GM19240 (cell line): ENCODE measurements around the gene PIH1D1.

Source experiments
- DNase-seq: peaks from one replicate; pipeline ENCODE4 v3.0.0; 2011; ENCODE audit warnings: low spot score; ENCODE audit not compliant: insufficient read length

Gene PIH1D1

GRCh38 chr19:49435670-49436069 is 15.9 kb downstream of the PIH1D1 start:
- no peak for DNase-seq

DNA sequence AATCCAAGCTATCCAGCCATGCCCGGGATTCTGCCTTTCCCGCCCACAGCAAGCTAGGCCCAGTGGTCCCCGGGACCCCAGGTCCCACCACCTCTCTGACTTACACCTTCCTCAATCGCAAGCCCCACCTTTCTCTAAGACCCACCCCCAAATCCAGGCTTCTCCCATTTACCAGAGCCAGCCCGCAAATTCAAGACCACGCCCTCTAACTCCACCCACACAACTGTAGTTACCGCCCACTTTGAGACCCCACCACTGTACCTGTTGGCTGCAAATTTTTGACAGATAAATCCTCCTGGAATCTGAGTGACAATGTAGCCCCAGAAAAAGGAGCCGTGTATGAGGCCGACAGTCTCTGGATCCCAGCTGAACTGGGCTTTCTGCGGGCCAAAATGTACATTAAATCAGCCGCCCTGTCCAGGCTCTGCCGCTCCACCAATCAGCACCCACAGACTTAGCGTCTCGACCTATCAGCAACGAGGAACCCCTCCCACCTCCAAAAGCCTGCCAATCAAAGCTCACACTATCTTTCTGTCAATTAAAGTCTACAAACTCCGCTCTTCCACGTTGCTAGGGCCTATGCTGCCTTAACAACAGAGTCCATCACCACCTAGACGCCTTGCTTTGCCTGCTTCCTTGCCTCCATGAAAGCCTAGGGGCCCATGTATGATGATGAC is 16.6 kb downstream of the PIH1D1 start:
- DNase-seq = no peak

DNA sequence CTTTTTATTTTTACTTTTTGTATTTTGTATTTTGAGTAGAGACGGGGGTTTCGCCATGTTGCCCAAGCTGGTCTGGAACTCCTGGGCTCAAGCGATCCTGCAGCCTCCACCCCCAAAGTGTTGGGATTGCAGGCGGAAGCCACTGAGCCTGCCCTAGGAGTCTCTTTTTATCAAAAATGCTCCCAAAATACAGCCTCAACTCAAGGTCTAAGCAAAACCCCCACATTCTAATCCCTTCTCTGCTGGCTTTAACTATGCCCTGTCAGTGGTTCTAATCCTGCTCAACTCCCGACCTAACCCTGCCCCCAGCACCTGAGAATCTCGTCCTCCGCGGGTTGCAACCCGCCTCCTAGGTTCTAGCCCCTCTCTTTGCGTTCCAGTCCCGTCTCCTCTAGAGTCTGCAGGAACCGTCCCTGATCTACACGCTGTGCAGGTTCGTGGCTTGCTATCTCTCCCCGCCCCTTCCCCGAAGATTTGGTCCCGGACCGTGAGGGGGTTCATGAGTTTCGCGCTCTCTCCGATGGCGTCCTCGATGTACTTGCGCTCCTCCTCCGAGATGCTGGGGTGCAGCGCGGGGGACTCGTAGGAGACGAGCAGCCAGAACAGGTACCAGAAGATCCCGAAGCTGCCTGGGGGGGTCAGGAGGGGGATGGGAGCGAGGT is 18.2 kb downstream of the PIH1D1 start:
- no peak for DNase-seq

DNA sequence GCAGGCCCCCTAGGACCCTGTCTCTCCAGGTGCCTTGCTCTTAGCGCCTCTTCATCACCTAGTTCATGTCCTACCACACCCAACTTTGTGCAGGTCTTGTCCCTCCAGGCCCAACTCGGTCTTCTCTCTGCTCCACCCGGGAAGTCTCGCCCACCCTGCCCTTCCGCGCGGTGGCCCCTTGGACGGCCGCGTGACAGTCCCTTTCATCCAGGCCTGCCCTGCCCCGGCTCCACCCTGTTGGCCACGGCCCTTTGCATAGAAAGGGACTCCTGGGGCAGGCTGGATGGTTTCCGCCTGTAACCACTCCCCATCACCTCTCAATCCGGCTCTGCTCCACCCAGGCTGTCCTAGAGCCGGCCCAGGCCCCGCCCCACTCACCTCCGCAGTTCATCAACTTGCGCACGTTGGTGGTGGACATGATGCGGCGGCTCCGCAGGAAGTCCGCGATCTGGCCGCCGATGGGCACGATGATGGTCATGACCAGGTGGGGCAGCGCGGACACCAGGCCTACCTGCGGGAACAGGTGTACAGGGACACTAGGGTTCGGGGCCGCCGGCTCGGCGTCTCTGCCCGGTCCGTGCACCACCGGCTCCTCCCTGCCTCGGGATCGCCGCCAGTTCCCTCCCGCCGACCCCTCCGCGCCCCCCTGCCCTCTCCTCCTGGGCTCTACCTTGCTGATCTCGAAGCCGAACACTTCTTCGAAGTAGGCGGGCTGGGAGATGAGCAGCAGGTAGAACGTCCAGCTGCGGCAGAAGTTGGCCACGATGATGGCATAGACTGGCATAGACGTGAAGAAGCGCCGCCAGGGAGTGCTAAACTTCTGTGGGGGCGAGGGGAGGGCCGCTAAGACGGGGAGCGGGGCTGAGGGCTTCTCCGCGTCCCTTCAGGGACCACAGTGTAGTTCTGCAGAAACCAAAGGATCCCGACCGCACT is 19.2 kb downstream of the PIH1D1 start:
- DNase-seq = no peak

GRCh38 chr19:49431330-49431749 is 20.3 kb downstream of the PIH1D1 start:
- DNase-seq = no peak

GRCh38 chr19:49430678-49431329 is 20.8 kb downstream of the PIH1D1 start:
- no peak for DNase-seq

GRCh38 chr19:49430172-49430677 is 21.4 kb downstream of the PIH1D1 start:
- no peak for DNase-seq

DNA sequence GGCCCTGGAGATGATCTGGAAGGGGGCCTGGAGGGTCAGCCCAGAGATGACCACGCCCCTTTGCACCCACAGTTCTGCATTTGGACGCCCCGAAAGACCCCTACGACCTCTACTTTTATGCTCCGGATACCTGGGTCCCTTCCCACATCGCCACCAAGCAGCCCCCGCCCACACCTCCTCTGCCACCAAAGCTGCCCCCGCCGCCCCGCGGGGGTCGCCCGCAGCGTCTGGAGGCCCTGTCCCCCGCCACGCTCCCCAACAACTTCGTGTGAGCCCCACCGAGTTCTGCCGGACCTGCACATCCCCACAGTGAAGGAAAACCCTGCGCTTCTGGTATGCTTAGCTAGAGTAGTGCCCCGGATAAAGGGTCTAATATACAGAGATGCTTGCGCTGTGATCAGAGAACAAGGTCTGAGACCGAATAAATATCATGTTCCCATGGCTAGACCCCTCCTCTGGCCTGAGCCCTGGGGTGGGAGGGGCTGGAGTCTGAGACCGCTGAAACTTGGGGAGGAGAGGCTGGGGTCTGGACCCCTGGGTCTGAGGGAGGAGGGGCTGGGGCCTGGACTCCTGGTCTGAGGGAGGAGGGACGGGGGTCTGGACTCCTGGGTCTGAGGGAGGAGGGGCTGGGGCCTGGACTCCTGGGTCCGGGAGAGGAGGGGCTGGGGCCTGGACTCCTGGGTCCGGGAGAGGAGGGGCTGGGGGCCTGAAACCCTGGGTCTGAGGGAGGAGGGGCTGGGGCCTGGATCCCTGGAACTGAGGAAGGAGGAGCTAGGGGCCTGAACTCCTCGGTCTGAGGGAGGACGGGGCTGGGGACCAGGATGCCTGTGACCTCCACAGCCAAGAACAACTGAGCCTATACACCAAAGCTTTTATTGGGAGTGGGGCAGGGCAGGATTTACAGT is 22.8 kb downstream of the PIH1D1 start:
- no peak for DNase-seq

DNA sequence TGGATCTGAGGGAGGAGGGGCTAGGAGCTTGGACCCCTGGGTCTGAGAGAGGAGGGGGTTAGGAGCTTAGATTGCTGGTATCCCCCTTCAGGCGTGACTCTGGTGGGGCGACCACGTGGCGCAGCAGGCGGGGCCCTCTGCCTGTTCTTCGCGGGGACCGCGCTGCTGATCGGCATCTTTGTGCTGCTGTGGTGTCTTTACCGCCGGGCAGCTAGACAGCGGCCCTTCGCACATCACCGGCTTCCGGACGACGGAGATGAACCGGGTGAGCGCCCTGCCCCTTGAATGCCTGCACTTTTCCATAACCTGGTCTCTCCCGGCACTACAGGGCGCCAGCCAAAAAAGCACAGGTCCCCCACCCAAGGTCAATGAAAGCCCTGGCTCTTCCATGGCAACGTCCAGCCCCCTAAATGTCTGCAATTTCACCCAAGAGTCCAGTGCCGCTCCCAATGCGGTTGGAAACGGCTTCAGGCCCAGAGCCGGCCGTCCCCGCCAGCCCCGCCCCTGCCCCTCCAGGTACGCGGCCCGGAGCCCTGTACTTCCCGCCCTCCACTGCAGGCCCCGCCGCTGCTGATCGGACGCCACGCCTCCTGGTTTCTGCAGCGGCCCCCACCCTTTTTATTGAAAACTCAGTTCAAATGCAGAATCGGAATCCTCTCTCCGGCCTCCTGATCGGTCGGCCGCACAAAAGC is 23.6 kb downstream of the PIH1D1 start:
- no peak for DNase-seq

DNA sequence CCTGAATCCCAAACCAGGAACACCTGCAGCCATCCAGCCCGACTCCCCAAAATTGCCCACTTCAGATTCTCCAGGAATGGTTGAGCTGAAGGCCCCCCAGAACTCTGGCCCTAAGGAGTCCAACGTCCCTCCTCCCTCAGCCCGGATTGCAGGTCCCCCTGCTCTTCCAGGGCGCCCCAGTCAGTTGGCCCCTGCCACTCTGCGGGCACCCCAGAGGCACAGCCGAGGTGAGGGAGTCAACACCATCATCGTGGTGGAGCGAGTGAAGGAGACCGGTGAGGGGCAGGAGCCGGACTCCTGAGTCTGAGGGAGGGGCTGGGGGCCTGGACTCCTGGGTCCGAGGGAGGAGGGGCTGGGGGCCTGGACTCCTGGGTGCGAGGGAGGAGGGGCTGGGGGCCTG is 24.3 kb downstream of the PIH1D1 start:
- no peak for DNase-seq

DNA sequence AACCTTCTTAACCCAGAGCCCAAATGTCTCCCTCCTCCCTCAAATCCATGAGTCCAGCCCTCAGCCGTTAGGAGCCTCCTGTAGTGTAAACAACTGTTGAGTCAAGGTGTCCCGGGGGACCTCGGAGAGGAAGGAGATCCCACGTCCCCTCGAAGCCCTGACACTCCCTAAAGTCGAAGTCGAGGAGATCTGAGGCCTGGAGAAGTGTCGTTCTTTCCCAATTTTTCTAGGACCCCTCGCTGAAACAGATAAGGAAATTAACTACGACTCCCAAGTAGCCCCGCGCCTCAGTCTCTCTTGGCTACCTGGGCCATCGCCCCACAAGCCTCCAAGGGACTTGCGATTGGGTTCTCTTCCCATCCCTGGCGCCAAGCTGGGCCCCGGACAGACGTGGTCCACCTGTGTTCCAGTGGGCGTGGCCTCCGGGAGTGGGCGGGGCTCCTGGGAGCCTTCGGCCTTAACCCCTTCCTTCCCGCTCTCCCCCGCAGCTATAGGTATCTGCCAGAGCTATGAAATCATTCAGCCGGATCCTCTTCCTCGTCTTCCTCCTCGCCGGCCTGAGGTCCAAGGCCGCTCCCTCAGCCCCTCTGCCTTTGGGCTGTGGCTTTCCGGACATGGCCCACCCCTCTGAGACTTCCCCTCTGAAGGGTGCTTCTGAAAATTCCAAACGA is 25.6 kb downstream of the PIH1D1 start:
- DNase-seq = no peak

- no peak for DNase-seq
Observed at GRCh38 chr19:49425178-49425577, 26.4 kb downstream of the PIH1D1 start, which contains the start of gene GFY. TSS of gene GFY (plus strand) at chr19:49425388. CDS start at chr19:49426431, 1,043 bp downstream.

DNA sequence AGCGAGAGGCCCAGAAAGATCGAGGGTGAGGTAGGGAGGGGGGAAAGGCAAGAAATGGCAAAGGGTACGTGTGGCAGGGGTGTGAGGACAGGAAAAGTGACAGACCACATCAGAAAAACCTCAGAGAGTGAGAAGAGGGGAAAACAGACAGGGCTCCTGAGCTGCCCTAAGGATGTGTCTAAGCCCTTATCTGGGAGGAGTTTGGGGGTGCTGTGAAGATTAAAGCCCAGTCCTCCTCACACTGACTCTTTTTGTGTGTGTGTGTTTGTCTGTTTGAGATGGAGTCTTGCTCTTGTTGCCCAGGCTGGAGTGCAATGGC is 27.7 kb downstream of the PIH1D1 start:
- DNase-seq = no peak

GRCh38 chr19:49423071-49423984 is 28.3 kb downstream of the PIH1D1 start, which contains the start of gene PTH2:
TSS of gene PTH2 (minus strand) at chr19:49423441. CDS start at chr19:49423339, 102 bp downstream.
- no peak for DNase-seq

- no peak for DNase-seq
Observed at GRCh38 chr19:49422407-49423070, 29.1 kb downstream of the PIH1D1 start.

DNA sequence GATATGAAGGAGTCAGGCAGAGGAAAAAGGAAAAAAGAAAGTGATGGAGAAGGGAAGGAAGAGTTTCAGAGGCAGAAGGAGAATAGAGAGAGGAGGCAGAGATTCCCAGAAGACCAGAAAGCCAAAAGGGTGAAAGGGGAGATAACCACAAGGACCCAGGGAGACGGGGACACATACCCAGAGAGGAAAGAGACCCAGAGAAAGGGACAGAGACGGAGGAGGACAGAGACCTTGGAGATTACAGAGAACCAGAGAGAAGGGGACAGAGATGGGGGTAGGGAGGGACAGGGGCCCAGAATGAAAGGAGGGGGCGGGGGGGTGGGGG is 29.8 kb downstream of the PIH1D1 start:
- DNase-seq = no peak

GRCh38 chr19:49421039-49421877 is 30.4 kb downstream of the PIH1D1 start:
- no peak for DNase-seq
